Mucosa of descending colon (tissue), 3 donors: ENCODE results near the gene C1orf21. TPM values are rescaled to one million over a fixed set of nuclear protein-coding genes. Genes with fewer than 3 reads are reported as not detected.

ENCODE experiments used
- ATAC-seq: fragments of 200-7000 bp; cut with Tn5 transposase; one replicate; pipeline ENCODE4 v1.9.1; 2020; ENCODE audit warnings: mild to moderate bottlenecking, moderate library complexity
- DNase-seq, 3 donors: peaks; one replicate each; pipeline ENCODE4 v3.0.0-alpha.2; 2020
- H3K36me3 ChIP-seq: fragments of 200-600 bp; one replicate; pipeline ENCODE4 v1.8.0; 2021; ENCODE audit warnings: low read depth, mild to moderate bottlenecking
- H3K4me1 ChIP-seq: fragments of 200-600 bp; one replicate; pipeline ENCODE4 v1.8.0; 2021; ENCODE audit warnings: low read depth, mild to moderate bottlenecking
- H3K4me3 ChIP-seq: fragments of 200-600 bp; one replicate; pipeline ENCODE4 v1.8.0; 2021; ENCODE audit warnings: mild to moderate bottlenecking
- H3K9me3 ChIP-seq: fragments of 200-600 bp; one replicate; pipeline ENCODE4 v1.8.0; 2021; ENCODE audit warnings: mild to moderate bottlenecking
- CTCF ChIP-seq: fragments of 200-600 bp; IDR thresholded peaks from one replicate; pipeline ENCODE4 v1.8.0; 2022; ENCODE audit warnings: antibody characterized with exemption, mild to moderate bottlenecking
- intact Hi-C, 2 donors: fragments of 100-400 bp; cut with DNase I in 1 of 2; cut with micrococcal nuclease in 1 of 2; formaldehyde crosslinking; loops; one replicate each; pipeline versions ENCODE4 v1.11.0 to v1.11.1; 2022; cut with DNase I, micrococcal nuclease
- total RNA-seq, 3 donors: library from RNA; stranded (reverse); fragmentation: NEBNext Ultra II Directional in 2 of 3; extraction: Animal tissue kit (Norgen Biotek cat#: 25700) in 2 of 3; gene quantifications; one replicate each; pipeline versions ENCODE4 v1.2.1 to v1.2.4, GENCODE V29; 2021 to 2023
- donor health status: DM: no; HTN: no; CAD: no; lungs with moderate emphysema.
- donor health status: DM: no; HTN: no; CAD: no.
- donor health status: DM: no; HTN: yes; CAD: no.

The C1orf21 gene
- total RNA-seq, 3 donors from 2014 or later, result 70.9 to 109 (median 96.8) TPM

DNA sequence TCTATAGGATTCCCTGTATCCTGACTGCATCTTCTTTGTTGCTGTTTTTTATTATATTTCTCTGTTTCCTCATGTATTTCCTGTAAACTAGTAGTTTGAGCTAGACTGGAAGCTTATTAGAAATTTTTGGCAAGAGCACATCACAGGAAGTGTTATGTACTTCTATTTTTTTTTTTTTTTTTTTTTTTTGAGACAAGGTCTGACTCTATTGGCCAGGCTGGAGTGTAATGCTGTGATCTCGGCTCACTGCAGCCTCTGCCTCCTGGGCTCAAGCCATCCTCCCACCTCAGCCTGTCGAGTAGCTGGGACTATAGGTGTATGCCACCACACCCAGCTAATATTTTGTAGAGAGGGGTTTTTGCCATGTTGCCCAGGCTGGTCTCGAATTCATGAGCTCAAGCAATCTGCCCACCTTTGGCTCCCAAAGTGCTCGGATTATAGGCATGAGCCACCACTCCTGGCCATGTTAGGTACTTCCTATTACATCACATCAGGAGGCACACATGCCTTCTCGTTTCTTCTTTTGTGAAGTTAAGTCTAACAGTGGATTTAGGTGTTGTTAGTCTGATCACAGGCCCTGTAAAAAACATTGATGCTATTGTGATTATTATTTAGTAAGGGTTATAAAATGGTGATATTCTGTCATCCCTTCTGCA, 12.5 kb downstream of the C1orf21 start:
- intact Hi-C loops, result no loop called here
- Histone ChIP-seq H3K36me3 (no peaks in the 10 kb centered on the region), H3K4me3 (no peak overlapping the region), H3K9me3 (no peaks in the 10 kb centered on the region), H3K4me1 (no peaks in the 10 kb centered on the region)
- no peak for ATAC-seq
- TF ChIP-seq CTCF, result no peak
- no peak for DNase-seq

GRCh38 chr1:184403961-184404726, 17.3 kb downstream of the C1orf21 start:
- H3K36me3 ChIP-seq, result no peaks in the 10 kb centered on the region
- intact Hi-C loops, result no loop called here
- no peak for TF ChIP-seq CTCF
- ATAC-seq, result no peak
- H3K4me3 ChIP-seq, result no peak overlapping the region
- H3K9me3 ChIP-seq, result no peaks in the 10 kb centered on the region
- H3K4me1 ChIP-seq, result peaks cover 5% of the 10 kb centered on the region
- DNase-seq, result no peak

DNA sequence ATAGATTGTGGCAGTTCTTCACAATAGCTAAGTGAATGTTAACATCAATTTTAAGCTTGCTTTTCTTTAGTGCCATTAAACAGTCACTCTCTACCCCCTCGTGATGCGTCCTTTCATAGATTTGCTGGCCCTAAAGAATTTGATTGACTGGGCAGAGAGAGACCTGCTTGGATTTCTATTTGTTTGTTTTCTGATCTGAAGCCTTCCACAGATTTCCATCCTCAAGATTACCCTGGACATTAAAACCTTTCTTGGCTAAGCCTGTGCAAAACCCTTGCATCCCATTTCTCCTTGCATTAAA, 17.8 kb downstream of the C1orf21 start:
- H3K4me3 ChIP-seq, result no peak overlapping the region
- H3K4me1 ChIP-seq, result peaks cover 8% of the 10 kb centered on the region
- no peaks in the 10 kb centered on the region for H3K36me3 ChIP-seq
- intact Hi-C loops, result no loop called here
- TF ChIP-seq CTCF, result no peak
- DNase-seq (no peak), ATAC-seq (no peak)
- no peaks in the 10 kb centered on the region for H3K9me3 ChIP-seq

GRCh38 chr1:184405094-184405800, 18.4 kb downstream of the C1orf21 start:
- intact Hi-C loops, result no loop called here
- H3K4me1 ChIP-seq, result peaks cover 8% of the 10 kb centered on the region
- H3K36me3 ChIP-seq, result no peaks in the 10 kb centered on the region

GRCh38 chr1:184405801-184406142, 18.9 kb downstream of the C1orf21 start:
- intact Hi-C loops, result no loop called here
- no peak for ATAC-seq
- no peak for DNase-seq
- Histone ChIP-seq H3K4me1 (peaks cover 8% of the 10 kb centered on the region), H3K36me3 (no peaks in the 10 kb centered on the region), H3K4me3 (no peak overlapping the region), H3K9me3 (no peaks in the 10 kb centered on the region)
- TF ChIP-seq CTCF, result no peak

More at GRCh38 chr1:184405094-184405800, 18.4 kb downstream of the C1orf21 start:
- DNase-seq, result no peak
- no peak overlapping the region for H3K4me3 ChIP-seq
- H3K9me3 ChIP-seq, result no peaks in the 10 kb centered on the region
- ATAC-seq, result no peak
- no peak for TF ChIP-seq CTCF
